ENCODE data around the gene ZNF710. TPM values are rescaled to one million over a fixed set of nuclear protein-coding genes. Genes with fewer than 3 reads are reported as not detected.
"Not testable (repeated sequence)": the region's sequence is repeated elsewhere in the genome, so short reads cannot be mapped to it uniquely, and the experiment has no call there.

The ZNF710 gene
- total RNA-seq, 3 donors from 2014 or later, result 21.7 to 28.2 (median 25.0) TPM

DNA sequence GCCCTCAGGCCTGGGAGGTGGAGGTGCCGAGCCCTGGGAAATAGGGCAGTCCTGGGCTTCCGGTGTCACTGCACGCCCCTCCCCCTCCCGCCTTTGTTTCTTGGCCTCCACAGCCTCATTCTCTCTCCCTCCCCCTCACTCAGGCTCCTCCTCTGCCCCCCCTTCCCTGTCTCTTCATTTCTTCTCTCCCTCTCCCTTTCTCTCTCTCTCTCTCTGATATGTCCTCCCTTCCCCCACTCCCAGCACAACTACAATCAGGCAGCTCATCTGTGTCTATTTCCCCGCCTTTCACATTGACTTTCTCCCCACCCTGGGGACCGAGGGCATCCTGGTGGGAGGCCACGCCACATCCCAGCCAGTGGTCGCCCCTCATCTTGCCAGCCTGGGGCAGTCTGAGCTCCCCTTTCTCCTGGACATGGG, 60.9 kb downstream of the ZNF710 start:
- peak in 1 of 2 donors; percentile 3 for ATAC-seq
- Mint-ChIP-seq H3K27me3 (ENCODE audit: low read depth) (no peaks in the 10 kb centered on the region), H3K36me3 (ENCODE audit: insufficient read depth) (no peaks in the 10 kb centered on the region), H3K9me3 (no peaks in the 10 kb centered on the region), H3K4me3 (no peak overlapping the region), H3K4me1 (ENCODE audit: low read depth) (peaks cover 49% of the 10 kb centered on the region)
- peak; percentile 29 for DNase-seq

DNA sequence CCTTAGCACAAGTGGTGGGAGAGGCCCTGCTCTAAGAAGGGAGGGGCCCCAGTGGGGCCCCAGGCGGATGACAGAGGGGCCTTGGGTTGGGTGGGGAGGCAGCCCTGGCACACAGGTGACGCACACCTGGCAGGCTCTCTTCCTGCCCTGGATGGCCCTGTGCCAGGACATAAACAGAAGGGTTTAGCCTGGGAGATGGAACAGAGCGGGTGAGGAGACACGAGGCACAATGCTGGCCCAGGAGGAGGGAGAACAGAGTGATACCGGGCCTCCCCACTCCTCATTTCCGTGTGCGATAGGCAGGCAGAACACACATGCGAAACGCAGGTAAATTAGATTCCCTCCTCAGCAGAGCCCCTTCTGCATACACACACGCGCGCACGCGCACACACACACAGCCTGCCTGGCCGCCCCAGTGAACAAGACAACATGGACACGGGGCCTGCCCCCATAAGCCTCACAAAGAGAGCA, 61.4 kb downstream of the ZNF710 start:
- DNase-seq (no peak), ATAC-seq (peak in 1 of 2 donors; percentile 22)
- no peak overlapping the region for H3K4me3 Mint-ChIP-seq
- no peaks in the 10 kb centered on the region for H3K36me3 Mint-ChIP-seq (ENCODE audit: insufficient read depth)
- H3K4me1 Mint-ChIP-seq (ENCODE audit: low read depth), result peaks cover 49% of the 10 kb centered on the region
- H3K27me3 Mint-ChIP-seq (ENCODE audit: low read depth), result no peaks in the 10 kb centered on the region
- no peaks in the 10 kb centered on the region for H3K9me3 Mint-ChIP-seq

DNA sequence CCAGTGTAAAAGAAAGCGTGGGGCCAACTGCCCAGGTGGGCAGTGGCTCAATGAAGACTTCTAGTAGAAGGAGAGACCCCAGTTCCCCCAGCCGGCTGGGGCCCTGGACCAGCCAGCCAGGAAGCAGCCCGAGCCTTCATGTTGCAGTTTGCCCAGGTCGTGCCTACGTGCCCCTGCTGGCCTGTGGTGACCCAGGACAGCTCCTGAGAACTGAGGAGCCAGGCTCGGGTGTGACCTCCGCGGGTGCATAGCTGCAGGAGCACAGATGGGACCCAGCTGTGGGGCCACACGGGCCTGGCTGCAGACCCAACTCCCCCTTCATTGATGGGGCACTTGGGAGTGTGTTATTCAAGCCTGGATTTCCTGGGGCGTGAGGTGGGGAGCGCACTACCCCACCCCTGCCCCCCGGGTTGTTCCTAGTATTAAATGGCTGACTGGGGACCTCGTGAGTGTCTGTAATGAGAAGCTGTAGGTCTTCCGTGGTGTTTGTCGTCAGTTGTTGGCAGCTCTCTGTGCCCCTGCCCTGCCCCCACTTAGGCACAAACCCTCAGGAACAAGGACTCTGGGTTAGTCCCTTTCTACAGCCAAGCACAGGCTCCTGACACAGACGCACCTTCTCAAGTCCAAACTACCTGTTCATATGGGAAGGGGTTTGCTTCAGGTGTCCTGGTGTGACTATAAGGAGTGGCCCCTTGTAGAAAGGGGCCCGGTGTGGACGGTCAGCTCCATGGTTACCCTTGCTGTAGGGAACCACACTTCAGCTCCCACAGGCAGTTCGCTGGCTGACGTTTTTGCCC, 62.0 kb downstream of the ZNF710 start:
- no peaks in the 10 kb centered on the region for H3K9me3 Mint-ChIP-seq
- H3K4me3 Mint-ChIP-seq, result no peak overlapping the region
- peaks cover 44% of the 10 kb centered on the region for H3K4me1 Mint-ChIP-seq (ENCODE audit: low read depth)
- H3K27me3 Mint-ChIP-seq (ENCODE audit: low read depth), result no peaks in the 10 kb centered on the region
- ATAC-seq (no peak), DNase-seq (no peak)
- no peaks in the 10 kb centered on the region for H3K36me3 Mint-ChIP-seq (ENCODE audit: insufficient read depth)

DNA sequence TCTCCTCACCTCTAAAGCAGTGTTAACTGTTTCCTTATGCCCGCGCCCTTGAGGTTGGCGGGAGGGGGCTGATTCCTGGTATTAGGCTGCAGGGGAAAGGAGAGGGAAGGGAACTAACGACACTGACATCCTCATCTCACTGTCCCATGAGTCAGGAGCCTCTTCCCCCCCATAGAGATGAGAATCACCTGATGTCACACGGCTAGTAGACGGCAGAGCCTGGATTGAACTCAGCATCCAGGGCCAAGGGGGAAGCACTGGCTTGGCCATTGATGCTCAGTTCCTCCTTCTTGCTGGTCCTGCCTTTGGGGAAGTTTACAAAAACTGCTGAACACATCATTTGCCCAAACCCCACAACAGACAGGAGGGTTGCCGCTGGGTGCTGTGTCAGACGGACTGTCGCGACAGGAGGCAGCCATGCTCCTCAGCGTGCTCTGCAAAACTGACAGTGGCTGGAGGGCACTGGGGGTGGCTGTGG, 62.7 kb downstream of the ZNF710 start:
- no peak for ATAC-seq
- peaks cover 39% of the 10 kb centered on the region for H3K4me1 Mint-ChIP-seq (ENCODE audit: low read depth)
- H3K36me3 Mint-ChIP-seq (ENCODE audit: insufficient read depth), result no peaks in the 10 kb centered on the region
- DNase-seq, result no peak
- no peak overlapping the region for H3K4me3 Mint-ChIP-seq
- H3K9me3 Mint-ChIP-seq, result no peaks in the 10 kb centered on the region
- no peaks in the 10 kb centered on the region for H3K27me3 Mint-ChIP-seq (ENCODE audit: low read depth)

DNA sequence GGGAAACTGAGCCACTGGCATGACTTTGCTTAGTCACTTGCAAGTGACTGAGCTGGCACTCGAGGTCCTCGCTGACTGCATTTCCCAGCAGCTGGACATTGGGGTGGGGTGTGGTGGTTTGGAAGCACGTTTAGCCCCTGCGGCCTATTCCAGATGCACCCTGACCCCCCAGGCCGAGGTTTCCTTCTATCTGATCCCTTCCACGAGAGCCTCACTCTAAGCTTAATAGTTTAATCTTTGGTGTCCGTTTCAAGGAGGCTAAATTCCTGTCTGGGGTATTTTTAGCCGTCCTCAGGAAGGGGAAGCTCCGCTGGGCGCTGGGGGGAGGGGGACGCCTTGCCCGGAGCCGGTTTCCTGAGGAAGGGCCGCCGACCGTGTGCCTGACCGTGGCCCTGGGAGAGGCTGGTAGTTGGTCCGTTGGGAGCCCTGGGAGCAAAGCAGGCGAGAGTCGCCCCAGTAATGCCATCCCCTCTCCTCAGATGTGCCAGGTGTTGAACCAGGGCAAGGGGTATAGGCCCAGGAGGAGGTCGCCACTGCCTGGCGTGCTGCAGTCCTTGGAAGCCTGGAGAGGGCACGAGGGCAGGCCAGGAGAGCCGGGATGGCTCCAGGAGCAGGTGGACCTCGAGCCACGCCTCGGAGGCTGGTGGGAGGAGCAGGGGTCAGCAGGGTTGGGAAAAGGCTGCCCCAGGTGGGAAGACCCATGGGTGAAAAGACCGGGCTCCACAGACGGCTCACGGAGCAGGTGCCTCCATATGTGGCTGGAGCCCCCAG, 64.0 kb downstream of the ZNF710 start:
- DNase-seq (no peak), ATAC-seq (no peak)
- no peak overlapping the region for H3K4me3 Mint-ChIP-seq
- no peaks in the 10 kb centered on the region for H3K9me3 Mint-ChIP-seq
- peaks cover 26% of the 10 kb centered on the region for H3K4me1 Mint-ChIP-seq (ENCODE audit: low read depth)
- H3K27me3 Mint-ChIP-seq (ENCODE audit: low read depth), result no peaks in the 10 kb centered on the region
- H3K36me3 Mint-ChIP-seq (ENCODE audit: insufficient read depth), result no peaks in the 10 kb centered on the region

DNA sequence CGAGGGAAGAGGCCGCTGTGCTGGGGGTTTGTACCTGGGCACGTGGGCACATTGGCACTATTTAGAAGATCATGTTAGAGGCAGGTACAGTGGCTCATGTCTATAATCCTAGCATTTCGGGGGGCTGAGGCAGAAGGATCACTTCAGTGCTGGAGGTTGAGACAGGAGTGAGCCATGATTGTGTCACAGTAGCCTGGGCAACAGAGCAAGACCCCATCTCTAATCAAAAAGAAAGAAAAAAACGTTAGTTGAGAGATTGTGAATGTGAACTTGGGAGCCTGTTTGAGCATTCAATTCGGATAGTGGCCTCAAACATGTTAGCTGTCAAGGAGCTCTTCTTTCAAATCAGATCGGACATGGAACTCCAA, 64.5 kb downstream of the ZNF710 start:
- ATAC-seq (no peak), DNase-seq (no peak)
- Mint-ChIP-seq H3K4me1 (ENCODE audit: low read depth) (peaks cover 24% of the 10 kb centered on the region), H3K27me3 (ENCODE audit: low read depth) (no peaks in the 10 kb centered on the region), H3K4me3 (no peak overlapping the region), H3K9me3 (no peaks in the 10 kb centered on the region), H3K36me3 (ENCODE audit: insufficient read depth) (no peaks in the 10 kb centered on the region)

DNA sequence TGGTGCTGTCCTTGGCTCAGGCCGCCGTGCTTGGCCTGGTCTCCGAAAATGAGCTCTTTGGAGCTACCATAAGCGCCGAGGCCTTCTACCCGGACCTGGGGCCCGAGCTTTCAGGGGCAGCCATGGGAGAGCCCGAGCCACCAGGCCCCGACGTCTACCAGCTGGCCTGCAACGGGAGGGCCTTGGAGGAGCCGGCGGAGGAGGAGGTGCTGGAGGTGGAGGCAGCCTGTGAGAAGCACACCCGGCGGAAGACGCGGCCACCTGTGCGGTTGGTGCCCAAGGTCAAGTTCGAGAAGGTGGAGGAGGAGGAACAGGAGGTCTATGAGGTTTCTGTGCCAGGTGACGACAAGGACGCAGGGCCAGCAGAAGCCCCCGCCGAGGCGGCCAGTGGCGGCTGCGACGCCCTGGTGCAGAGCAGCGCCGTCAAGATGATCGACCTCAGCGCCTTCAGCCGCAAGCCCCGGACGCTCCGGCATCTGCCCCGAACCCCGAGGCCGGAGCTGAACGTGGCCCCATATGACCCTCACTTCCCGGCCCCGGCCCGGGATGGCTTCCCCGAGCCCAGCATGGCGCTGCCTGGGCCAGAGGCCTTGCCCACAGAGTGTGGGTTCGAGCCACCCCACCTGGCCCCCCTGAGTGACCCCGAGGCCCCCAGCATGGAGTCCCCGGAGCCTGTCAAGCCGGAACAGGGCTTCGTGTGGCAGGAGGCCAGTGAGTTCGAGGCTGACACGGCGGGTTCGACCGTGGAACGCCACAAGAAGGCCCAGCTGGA, 66.2 kb downstream of the ZNF710 start:
- Mint-ChIP-seq H3K4me3 (no peak overlapping the region), H3K9me3 (no peaks in the 10 kb centered on the region), H3K27me3 (ENCODE audit: low read depth) (no peaks in the 10 kb centered on the region), H3K4me1 (ENCODE audit: low read depth) (peaks cover 13% of the 10 kb centered on the region), H3K36me3 (ENCODE audit: insufficient read depth) (no peaks in the 10 kb centered on the region)
- DNase-seq, result no peak
- ATAC-seq, result no peak

DNA sequence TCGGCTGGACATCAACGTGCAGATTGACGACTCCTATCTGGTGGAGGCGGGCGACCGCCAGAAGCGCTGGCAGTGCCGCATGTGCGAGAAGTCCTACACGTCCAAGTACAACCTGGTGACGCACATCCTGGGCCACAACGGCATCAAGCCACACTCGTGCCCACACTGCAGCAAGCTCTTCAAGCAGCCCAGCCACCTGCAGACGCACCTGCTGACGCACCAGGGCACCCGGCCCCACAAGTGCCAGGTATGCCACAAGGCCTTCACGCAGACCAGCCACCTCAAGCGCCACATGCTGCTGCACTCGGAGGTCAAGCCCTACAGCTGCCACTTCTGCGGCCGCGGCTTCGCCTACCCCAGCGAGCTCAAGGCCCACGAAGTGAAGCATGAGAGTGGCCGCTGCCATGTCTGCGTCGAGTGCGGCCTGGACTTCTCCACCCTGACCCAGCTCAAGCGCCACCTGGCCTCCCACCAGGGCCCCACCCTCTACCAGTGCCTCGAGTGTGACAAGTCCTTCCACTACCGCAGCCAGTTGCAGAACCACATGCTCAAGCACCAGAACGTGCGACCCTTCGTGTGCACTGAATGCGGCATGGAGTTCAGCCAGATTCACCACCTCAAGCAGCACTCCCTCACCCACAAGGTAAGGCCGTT, 67.0 kb downstream of the ZNF710 start:
- no peak for ATAC-seq
- no peak for DNase-seq
- Mint-ChIP-seq H3K4me3 (no peak overlapping the region), H3K27me3 (ENCODE audit: low read depth) (no peaks in the 10 kb centered on the region), H3K36me3 (ENCODE audit: insufficient read depth) (no peaks in the 10 kb centered on the region), H3K4me1 (ENCODE audit: low read depth) (peaks cover 8% of the 10 kb centered on the region), H3K9me3 (no peaks in the 10 kb centered on the region)

DNA sequence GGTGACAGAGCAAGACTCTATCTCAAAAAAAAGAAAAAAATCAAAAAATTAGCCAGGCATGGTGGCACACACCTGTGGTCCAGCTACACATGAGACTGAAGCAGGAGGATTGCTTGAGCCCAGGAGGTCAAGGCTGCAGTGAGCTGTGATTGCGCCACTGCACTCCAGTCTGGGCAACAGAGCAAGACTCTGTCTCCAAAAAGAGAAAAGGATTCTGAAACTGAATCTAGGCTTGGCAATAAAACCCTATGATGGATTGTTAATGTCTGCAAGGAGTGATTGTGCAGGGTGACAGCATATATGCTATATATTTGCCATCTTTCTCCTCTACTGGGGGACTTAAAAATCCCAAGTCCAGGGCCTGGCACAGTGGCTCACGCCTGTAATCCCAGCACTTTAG, 69.5 kb downstream of the ZNF710 start:
- H3K9me3 Mint-ChIP-seq; H3K36me3 Mint-ChIP-seq (ENCODE audit: insufficient read depth); H3K4me3 Mint-ChIP-seq; H3K4me1 Mint-ChIP-seq (ENCODE audit: low read depth); DNase-seq; H3K27me3 Mint-ChIP-seq (ENCODE audit: low read depth); ATAC-seq: not testable (repeated sequence)

DNA sequence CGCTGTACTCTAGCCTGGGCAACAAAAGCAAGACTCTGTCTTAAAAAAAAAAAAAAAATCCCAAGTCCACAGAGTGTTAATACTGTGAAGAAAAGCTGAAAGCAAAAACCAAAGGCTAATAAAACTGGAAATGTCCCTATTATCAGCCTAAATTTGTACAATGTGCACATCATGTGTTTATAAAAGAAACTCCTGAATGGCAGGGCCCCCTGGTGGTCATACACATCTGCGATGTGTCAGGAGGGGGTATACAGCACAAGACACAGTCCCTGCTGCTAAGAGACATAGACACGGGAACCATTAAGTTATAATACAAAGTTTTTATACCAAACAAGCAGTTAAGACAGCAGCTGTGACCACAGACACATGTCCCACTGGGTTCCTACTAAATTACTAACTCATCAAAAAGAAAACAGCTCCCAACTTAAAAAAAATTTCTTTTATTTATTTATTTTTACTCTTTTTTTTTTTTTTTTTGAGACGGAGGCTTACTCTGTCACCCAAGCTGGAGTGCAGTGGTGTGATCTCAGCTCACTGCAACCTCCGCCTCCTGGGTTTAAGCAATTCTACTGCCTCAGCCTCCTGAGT, 70.2 kb downstream of the ZNF710 start:
- peak; percentile 86 to 87 for ATAC-seq

DNA sequence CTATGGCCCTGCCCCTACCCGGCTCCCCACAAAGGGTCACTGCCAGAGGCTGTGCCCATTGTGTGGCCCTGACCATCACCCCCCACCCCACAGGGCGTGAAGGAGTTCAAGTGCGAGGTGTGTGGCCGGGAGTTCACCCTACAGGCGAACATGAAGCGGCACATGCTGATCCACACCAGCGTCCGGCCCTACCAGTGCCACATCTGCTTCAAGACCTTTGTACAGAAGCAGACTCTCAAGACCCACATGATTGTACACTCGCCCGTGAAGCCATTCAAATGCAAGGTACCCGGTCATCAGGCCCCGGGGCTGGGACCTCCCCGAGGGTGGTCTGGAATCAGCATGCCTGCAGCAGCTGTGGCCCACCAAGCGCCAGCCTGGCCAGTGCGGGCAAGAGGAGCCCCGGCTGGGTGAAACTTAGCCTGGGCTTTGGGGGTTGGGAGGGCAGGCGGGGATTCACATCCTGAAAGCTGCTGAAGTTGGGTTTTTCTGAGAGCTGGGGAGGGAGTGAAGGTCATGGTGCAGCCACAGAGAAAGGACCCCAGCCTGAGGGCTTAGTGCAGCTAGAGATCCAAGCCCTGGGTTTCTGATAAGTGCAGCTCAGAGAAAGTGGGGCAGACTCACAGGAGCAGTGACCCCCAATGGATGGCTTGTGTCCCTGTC, 72.0 kb downstream of the ZNF710 start:
- no peak for ATAC-seq
- H3K9me3 Mint-ChIP-seq, result no peaks in the 10 kb centered on the region
- no peaks in the 10 kb centered on the region for H3K36me3 Mint-ChIP-seq (ENCODE audit: insufficient read depth)
- no peak overlapping the region for H3K4me3 Mint-ChIP-seq
- peaks cover 10% of the 10 kb centered on the region for H3K4me1 Mint-ChIP-seq (ENCODE audit: low read depth)
- no peak for DNase-seq
- no peaks in the 10 kb centered on the region for H3K27me3 Mint-ChIP-seq (ENCODE audit: low read depth)

More for the DNA sequence above, 70.2 kb downstream of the ZNF710 start:
- Mint-ChIP-seq H3K4me1 (ENCODE audit: low read depth) (peaks cover 10% of the 10 kb centered on the region), H3K27me3 (ENCODE audit: low read depth) (no peaks in the 10 kb centered on the region), H3K36me3 (ENCODE audit: insufficient read depth) (no peaks in the 10 kb centered on the region), H3K4me3 (no peak overlapping the region), H3K9me3 (no peaks in the 10 kb centered on the region)
- DNase-seq, result peak; percentile 78

DNA sequence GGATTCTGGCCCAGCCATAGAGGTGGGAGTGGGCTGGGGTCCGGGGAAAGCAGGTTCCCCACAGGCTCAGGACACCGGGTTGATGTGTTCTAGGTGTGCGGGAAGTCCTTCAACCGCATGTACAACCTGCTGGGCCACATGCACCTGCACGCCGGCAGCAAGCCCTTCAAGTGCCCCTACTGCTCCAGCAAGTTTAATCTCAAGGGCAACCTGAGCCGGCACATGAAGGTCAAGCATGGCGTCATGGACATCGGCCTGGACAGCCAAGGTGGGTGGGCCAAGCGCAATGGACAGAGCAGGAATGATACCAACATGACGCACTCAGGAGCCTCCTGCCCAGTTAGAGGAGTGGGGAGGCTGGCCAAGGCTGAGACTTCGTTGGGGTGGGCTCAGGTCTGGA, 72.9 kb downstream of the ZNF710 start:
- H3K36me3 Mint-ChIP-seq (ENCODE audit: insufficient read depth), result no peaks in the 10 kb centered on the region
- ATAC-seq (no peak), DNase-seq (no peak)
- H3K4me1 Mint-ChIP-seq (ENCODE audit: low read depth), result peaks cover 10% of the 10 kb centered on the region
- H3K4me3 Mint-ChIP-seq, result no peak overlapping the region
- no peaks in the 10 kb centered on the region for H3K27me3 Mint-ChIP-seq (ENCODE audit: low read depth)
- H3K9me3 Mint-ChIP-seq, result no peaks in the 10 kb centered on the region

DNA sequence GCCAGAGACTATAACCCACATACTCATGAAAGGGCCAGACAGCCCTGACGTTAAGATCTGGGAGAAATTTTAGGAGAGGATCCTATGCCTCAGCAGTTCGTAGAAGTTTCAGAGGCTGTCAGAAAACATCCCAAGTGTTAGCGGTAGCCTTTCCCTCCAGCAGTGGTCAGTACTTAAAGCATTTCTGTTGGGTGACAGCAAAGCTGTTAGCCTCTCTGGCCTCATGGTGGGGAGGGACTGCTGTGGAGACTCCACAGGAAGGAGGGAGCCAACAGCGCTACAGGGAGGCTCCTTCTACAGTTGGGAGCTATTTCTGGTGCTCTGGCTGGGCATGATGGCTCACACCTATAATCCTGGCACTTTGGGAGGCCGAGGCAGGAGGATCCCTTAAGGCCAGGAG, 73.8 kb downstream of the ZNF710 start:
- DNase-seq (no peak), ATAC-seq (no peak)
- H3K9me3 Mint-ChIP-seq, result no peaks in the 10 kb centered on the region
- H3K27me3 Mint-ChIP-seq (ENCODE audit: low read depth), result no peaks in the 10 kb centered on the region
- H3K4me1 Mint-ChIP-seq (ENCODE audit: low read depth), result peaks cover 10% of the 10 kb centered on the region
- H3K4me3 Mint-ChIP-seq, result no peak overlapping the region
- H3K36me3 Mint-ChIP-seq (ENCODE audit: insufficient read depth), result no peaks in the 10 kb centered on the region
